ENCODE measurements around the gene SCFD2.
"Not testable (repeated sequence)": the region's sequence is repeated elsewhere in the genome, so short reads cannot be mapped to it uniquely, and the experiment has no call there.

Gene SCFD2

GRCh38 chr4:52837716-52838558 is 527.9 kb downstream of the SCFD2 start:
- Histone ChIP-seq H3K4me3 (ENCODE audit: low read depth, low read length, poor library complexity, severe bottlenecking) (no peak overlapping the region), H3K27me3 (ENCODE audit: insufficient read depth, low read length) (no peaks in the 10 kb centered on the region), H3K9ac (ENCODE audit: low read length) (no peak overlapping the region), H3K79me2 (ENCODE audit: insufficient read depth, low read length) (no peaks in the 10 kb centered on the region), H3K36me3 (ENCODE audit: insufficient read depth, low read length) (no peaks in the 10 kb centered on the region), H3K9me3 (ENCODE audit: low read length) (no peaks in the 10 kb centered on the region), H3F3A (ENCODE audit: insufficient read depth, low read length) (no peaks in the 10 kb centered on the region), H3K9me2 (ENCODE audit: low read depth, low read length) (no peaks in the 10 kb centered on the region), H2AFZ (ENCODE audit: low read length) (no peak overlapping the region), H3K4me1 (ENCODE audit: insufficient read depth, low read length, severe bottlenecking) (no peaks in the 10 kb centered on the region), H3K27ac (ENCODE audit: low read depth, low read length, poor library complexity, severe bottlenecking) (no peak overlapping the region), H3K4me2 (ENCODE audit: low read length) (no peak overlapping the region), H4K20me1 (ENCODE audit: insufficient read depth, low read length) (no peaks in the 10 kb centered on the region)
- TF ChIP-seq CTCF (IDR thresholded peaks at IDR 0.05; ENCODE audit: low read length) (no peak), EZH2 (IDR thresholded peaks at IDR 0.05; ENCODE audit: borderline replicate concordance, low read length) (no peak)

GRCh38 chr4:52836678-52837077 is 529.2 kb downstream of the SCFD2 start:
- H3K9me2 ChIP-seq (ENCODE audit: low read depth, low read length) = no peaks in the 10 kb centered on the region
- no peaks in the 10 kb centered on the region for H3K79me2 ChIP-seq (ENCODE audit: insufficient read depth, low read length)
- no peaks in the 10 kb centered on the region for H3K36me3 ChIP-seq (ENCODE audit: insufficient read depth, low read length)
- H4K20me1 ChIP-seq (ENCODE audit: insufficient read depth, low read length) = no peaks in the 10 kb centered on the region
- no peak overlapping the region for H3K4me2 ChIP-seq (ENCODE audit: low read length)
- H3K27ac ChIP-seq (ENCODE audit: low read depth, low read length, poor library complexity, severe bottlenecking) = no peak overlapping the region
- H3K4me3 ChIP-seq (ENCODE audit: low read depth, low read length, poor library complexity, severe bottlenecking) = no peak overlapping the region
- TF ChIP-seq EZH2 (IDR thresholded peaks at IDR 0.05; ENCODE audit: borderline replicate concordance, low read length) = no peak
- no peaks in the 10 kb centered on the region for H3K27me3 ChIP-seq (ENCODE audit: insufficient read depth, low read length)
- no peaks in the 10 kb centered on the region for H3K9me3 ChIP-seq (ENCODE audit: low read length)
- no peaks in the 10 kb centered on the region for H3F3A ChIP-seq (ENCODE audit: insufficient read depth, low read length)
- no peak overlapping the region for H2AFZ ChIP-seq (ENCODE audit: low read length)
- H3K4me1 ChIP-seq (ENCODE audit: insufficient read depth, low read length, severe bottlenecking) = no peaks in the 10 kb centered on the region
- H3K9ac ChIP-seq (ENCODE audit: low read length) = no peak overlapping the region

- no peak for TF ChIP-seq CTCF (IDR thresholded peaks at IDR 0.05; ENCODE audit: low read length)
- TF ChIP-seq EZH2 (IDR thresholded peaks at IDR 0.05; ENCODE audit: borderline replicate concordance, low read length) = no peak
- no peak overlapping the region for H3K4me3 ChIP-seq (ENCODE audit: low read depth, low read length, poor library complexity, severe bottlenecking)
These were observed 529.7 kb downstream of the SCFD2 start for GRCh38 chr4:52836120-52836519.

GRCh38 chr4:52834641-52835456 is 531.0 kb downstream of the SCFD2 start:
- H3K4me3 ChIP-seq (ENCODE audit: low read depth, low read length, poor library complexity, severe bottlenecking); H2AFZ ChIP-seq (ENCODE audit: low read length); H3K9ac ChIP-seq (ENCODE audit: low read length); H3K36me3 ChIP-seq (ENCODE audit: insufficient read depth, low read length); H3K27ac ChIP-seq (ENCODE audit: low read depth, low read length, poor library complexity, severe bottlenecking); H4K20me1 ChIP-seq (ENCODE audit: insufficient read depth, low read length); H3K79me2 ChIP-seq (ENCODE audit: insufficient read depth, low read length); H3K4me1 ChIP-seq (ENCODE audit: insufficient read depth, low read length, severe bottlenecking); H3K9me2 ChIP-seq (ENCODE audit: low read depth, low read length); H3K27me3 ChIP-seq (ENCODE audit: insufficient read depth, low read length); H3K9me3 ChIP-seq (ENCODE audit: low read length); H3K4me2 ChIP-seq (ENCODE audit: low read length); H3F3A ChIP-seq (ENCODE audit: insufficient read depth, low read length): not testable (repeated sequence)

More at GRCh38 chr4:52836120-52836519, 529.7 kb downstream of the SCFD2 start:
- Histone ChIP-seq H4K20me1 (ENCODE audit: insufficient read depth, low read length) (no peaks in the 10 kb centered on the region), H3F3A (ENCODE audit: insufficient read depth, low read length) (no peaks in the 10 kb centered on the region), H3K36me3 (ENCODE audit: insufficient read depth, low read length) (no peaks in the 10 kb centered on the region), H3K4me2 (ENCODE audit: low read length) (no peak overlapping the region), H3K4me1 (ENCODE audit: insufficient read depth, low read length, severe bottlenecking) (no peaks in the 10 kb centered on the region), H3K27me3 (ENCODE audit: insufficient read depth, low read length) (no peaks in the 10 kb centered on the region), H3K9me3 (ENCODE audit: low read length) (no peaks in the 10 kb centered on the region), H3K27ac (ENCODE audit: low read depth, low read length, poor library complexity, severe bottlenecking) (no peak overlapping the region), H3K9me2 (ENCODE audit: low read depth, low read length) (no peaks in the 10 kb centered on the region), H2AFZ (ENCODE audit: low read length) (no peak overlapping the region), H3K79me2 (ENCODE audit: insufficient read depth, low read length) (no peaks in the 10 kb centered on the region), H3K9ac (ENCODE audit: low read length) (no peak overlapping the region)
